GM10266 (cell line): Measurements from ENCODE around the gene RESP18.

ENCODE experiments used
- DNase-seq: peaks from one replicate; pipeline ENCODE4 v3.0.0; 2012; ENCODE audit errors: extremely low spot score
- CTCF ChIP-seq: IDR thresholded peaks from 2 replicates; pipeline ENCODE4 v1.5.1; 2012; ENCODE audit warnings: mild to moderate bottlenecking, low read depth; ENCODE audit not compliant: control insufficient read depth, insufficient read depth; ENCODE audit errors: missing control alignments

Gene RESP18

GRCh38 chr2:219332542-219332941 is at the start of gene RESP18:
Gene RESP18, minus strand, starts transcription at chr2:219332744.
- no peak for DNase-seq
- TF ChIP-seq CTCF: no peak

GRCh38 chr2:219381448-219381847 is 48.9 kb upstream of the RESP18 start:
- no peak for TF ChIP-seq CTCF
- DNase-seq: no peak

- TF ChIP-seq CTCF: no peak
- no peak for DNase-seq
Observed at GRCh38 chr2:219380926-219381325, 48.4 kb upstream of the RESP18 start.

DNA sequence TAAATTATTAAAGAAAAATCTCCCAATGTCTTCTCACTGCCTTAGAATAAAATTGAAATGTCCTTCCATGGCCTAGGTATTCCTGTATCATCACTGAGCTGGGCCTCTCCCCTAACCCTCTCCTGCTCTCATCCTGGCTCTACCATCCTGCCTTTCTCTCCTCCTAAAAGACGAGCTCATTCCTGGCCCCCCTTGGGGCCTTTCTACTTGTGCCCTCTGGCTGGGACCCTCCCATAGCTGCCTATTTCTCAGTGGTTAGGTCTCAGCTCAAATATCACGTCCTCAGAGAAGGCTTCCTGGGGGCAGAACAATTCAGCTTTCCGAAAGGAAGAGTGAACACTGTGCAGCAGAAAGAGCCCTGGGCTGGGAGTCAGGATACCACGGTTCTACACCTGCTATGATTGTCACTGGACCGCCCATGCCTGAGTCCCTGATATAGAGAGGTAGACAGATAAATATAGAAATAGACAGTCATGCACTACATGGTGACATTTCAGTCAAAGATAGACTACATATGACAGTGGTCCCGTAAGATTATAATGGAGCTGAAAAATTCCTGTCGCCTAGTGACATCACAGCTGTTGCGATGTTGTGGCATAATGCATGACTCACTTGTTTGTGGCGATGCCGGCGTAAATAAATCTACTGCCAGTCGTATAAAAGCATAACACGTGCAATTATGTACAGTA is 45.8 kb upstream of the RESP18 start:
- DNase-seq: no peak
- no peak for TF ChIP-seq CTCF

GRCh38 chr2:219369447-219369861 is 36.9 kb upstream of the RESP18 start:
- TF ChIP-seq CTCF: no peak
- no peak for DNase-seq

DNA sequence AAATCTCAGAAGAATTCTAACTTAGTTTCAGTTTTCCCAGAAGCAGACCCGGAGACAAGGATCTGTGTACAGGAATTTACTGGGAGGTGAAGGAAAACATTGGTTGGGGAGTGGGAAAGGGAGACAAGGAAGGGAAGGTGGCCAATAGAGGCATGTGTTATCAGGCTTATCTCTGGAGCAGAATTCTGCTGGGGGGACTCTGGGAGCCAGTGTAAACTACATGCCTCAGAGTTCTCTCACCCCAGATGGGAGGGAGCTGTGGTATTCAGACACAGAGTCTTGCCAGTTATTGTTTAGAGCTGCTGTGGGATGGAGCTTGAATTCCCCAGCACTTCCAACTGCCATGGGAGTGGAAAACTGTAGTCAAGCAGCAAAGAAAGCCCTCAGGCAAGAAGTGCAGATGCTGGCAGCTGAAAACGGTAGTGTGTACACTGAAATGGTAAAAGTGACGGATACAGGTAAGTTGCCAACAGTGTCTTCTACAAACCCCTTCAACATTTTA is 36.2 kb upstream of the RESP18 start:
- no peak for TF ChIP-seq CTCF
- DNase-seq: no peak

DNA sequence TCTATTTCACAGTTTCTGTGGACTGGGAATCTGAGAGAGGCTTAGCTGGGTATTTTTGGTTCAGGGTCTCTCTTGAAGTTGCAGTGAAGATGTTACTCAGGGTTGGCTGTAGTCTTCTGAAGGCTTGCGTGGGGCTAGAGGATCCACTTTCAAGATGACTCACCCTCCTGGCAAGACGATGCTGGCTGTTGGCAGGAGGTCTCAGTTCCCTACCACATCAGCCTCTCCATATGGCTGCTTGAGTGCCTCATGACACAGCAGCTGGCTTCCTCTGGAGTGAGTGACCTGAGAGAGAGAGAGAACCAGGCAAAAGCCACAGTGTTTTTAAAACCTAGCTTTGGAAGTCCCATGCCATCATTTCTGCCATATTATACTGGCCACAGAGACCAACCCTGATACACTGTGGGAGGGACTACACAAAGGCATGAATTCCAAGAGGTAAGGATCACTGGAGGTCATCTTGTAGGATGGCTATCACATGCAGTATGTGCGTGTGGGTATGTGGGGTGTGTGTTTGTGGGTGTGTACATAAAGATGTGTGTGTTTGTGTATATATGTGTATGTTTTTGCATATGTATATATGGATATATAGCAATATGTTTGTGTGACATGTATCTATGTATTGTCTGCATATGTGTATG is 30.1 kb upstream of the RESP18 start:
- no peak for DNase-seq
- TF ChIP-seq CTCF: no peak
